SK-N-SH (cell line): ENCODE results near the gene GAGE10. TPM values are rescaled to one million over a fixed set of nuclear protein-coding genes. Genes with fewer than 3 reads are reported as not detected.

Experiments
- CTCF ChIA-PET: fragments of 300-600, 350-600 bp; formaldehyde crosslinking; extraction: SDS; loops from one replicate; lab custom pipeline; 2021; lab: Yijun Ruan, JAX
- POLR2A ChIA-PET: fragments of 350-600 bp; sonication (Branson Sonifier 250); formaldehyde crosslinking; extraction: SDS; loops from one replicate; lab custom pipeline; 2020; ENCODE audit warnings: antibody characterized with exemption, inconsistent platforms; lab: Yijun Ruan, JAX
- DNase-seq: peaks from one replicate; pipeline ENCODE4 v3.0.0; 2012
- H2AFZ ChIP-seq: fragments of 200-600 bp; sonication (generic); 2 replicates; pipeline ENCODE4 v1.8.1; 2016; ENCODE audit warnings: antibody characterized with exemption, mild to moderate bottlenecking, low read depth
- H3F3A ChIP-seq: fragments of 200-600 bp; sonication (generic); replicated peaks from 2 replicates; pipeline ENCODE3; 2016; ENCODE audit warnings: antibody characterized with exemption, mild to moderate bottlenecking; ENCODE audit not compliant: insufficient read depth
- H3K27ac ChIP-seq, 2 experiments: fragments of 200-500 bp in 1 of 2; fragments of 200-600 bp in 1 of 2; sonication (Bioruptor generic) in 1 of 2; sonication (generic), shearing (Covaris generic) in 1 of 2; 2 replicates each; pipeline versions ENCODE4 v1.5.1 to v1.6.1; 2014 to 2016; ENCODE audit warnings: low read depth in 2 of 2, inconsistent platforms in 1 of 2, low read length in 1 of 2, mild to moderate bottlenecking in 1 of 2, mixed read lengths in 1 of 2
- H3K27me3 ChIP-seq: fragments of 200-600 bp; sonication (generic), shearing (Covaris generic); 2 replicates; pipeline ENCODE4 v1.6.1; 2016; ENCODE audit warnings: mixed run types; ENCODE audit not compliant: insufficient read depth
- H3K36me3 ChIP-seq, 2 experiments: fragments of 200-500 bp in 1 of 2; fragments of 200-600 bp in 1 of 2; sonication (Bioruptor generic) in 1 of 2; sonication (generic) in 1 of 2; replicated peaks in 1 of 2; 2 replicates each; pipeline versions ENCODE3 to v1.5.1; 2014 to 2016; ENCODE audit warnings: low read length in 1 of 2, mild to moderate bottlenecking in 1 of 2; ENCODE audit not compliant: insufficient read depth in 2 of 2, control insufficient read depth in 1 of 2
- H3K4me1 ChIP-seq, 2 experiments: fragments of 200-500 bp in 1 of 2; fragments of 200-600 bp in 1 of 2; sonication (Bioruptor generic) in 1 of 2; sonication (generic), shearing (Covaris generic) in 1 of 2; 2 replicates each; pipeline versions ENCODE4 v1.5.1 to v1.6.1; 2014 to 2016; ENCODE audit warnings: low read depth in 1 of 2, low read length in 1 of 2, mixed run types in 1 of 2; ENCODE audit not compliant: insufficient read depth in 2 of 2, control insufficient read depth in 1 of 2
- H3K4me2 ChIP-seq: fragments of 200-600 bp; sonication (generic), shearing (Covaris generic); 2 replicates; pipeline ENCODE4 v1.6.1; 2017; ENCODE audit warnings: mixed run types
- H3K4me3 ChIP-seq, 2 experiments: fragments of 200-500 bp in 1 of 2; fragments of 200-600 bp in 1 of 2; sonication (Bioruptor generic) in 1 of 2; sonication (generic), shearing (Covaris generic) in 1 of 2; 2 replicates each; pipeline versions ENCODE4 v1.5.1 to v1.8.1; 2014 to 2016; ENCODE audit warnings: low read depth in 2 of 2, inconsistent platforms in 1 of 2, low read length in 1 of 2, mild to moderate bottlenecking in 1 of 2, mixed read lengths in 1 of 2, moderate library complexity in 1 of 2
- H3K79me2 ChIP-seq: fragments of 200-600 bp; sonication (generic); 2 replicates; pipeline ENCODE4 v1.8.1; 2017; ENCODE audit warnings: mild to moderate bottlenecking; ENCODE audit not compliant: insufficient read depth
- H3K9ac ChIP-seq: fragments of 200-600 bp; sonication (generic); 2 replicates; pipeline ENCODE4 v1.6.1; 2017; ENCODE audit warnings: mixed run types
- H3K9me2 ChIP-seq: fragments of 200-600 bp; sonication (generic); 2 replicates; pipeline ENCODE4 v1.6.1; 2017; ENCODE audit warnings: mixed run types
- H3K9me3 ChIP-seq: fragments of 200-600 bp; sonication (generic); 2 replicates; pipeline ENCODE4 v1.6.1; 2017; ENCODE audit warnings: mixed run types, mild to moderate bottlenecking, moderate library complexity
- H4K20me1 ChIP-seq: fragments of 200-600 bp; sonication (generic); 2 replicates; pipeline ENCODE4 v1.6.1; 2017; ENCODE audit warnings: mild to moderate bottlenecking, mixed run types; ENCODE audit not compliant: insufficient read depth
- ELF1 ChIP-seq: IDR thresholded peaks from 2 replicates; pipeline ENCODE4 v1.4.0; 2012
- EP300 ChIP-seq, 2 experiments: IDR thresholded peaks; 2 replicates each; pipeline versions ENCODE4 v1.4.0 to v1.6.1; 2012; ENCODE audit warnings: borderline replicate concordance in 1 of 2, low read depth in 1 of 2, low read length in 1 of 2
- GABPA ChIP-seq: IDR thresholded peaks from 2 replicates; pipeline ENCODE4 v1.4.0; 2012; ENCODE audit warnings: low read depth, mild to moderate bottlenecking
- IRF3 ChIP-seq: fragments of 150-350 bp; IDR thresholded peaks from 2 replicates; pipeline ENCODE4 v1.6.1; 2016; ENCODE audit warnings: mild to moderate bottlenecking, low read depth, low read length
- JUND ChIP-seq: IDR thresholded peaks from 2 replicates; pipeline ENCODE4 v1.4.0; 2012
- MEF2A ChIP-seq: IDR thresholded peaks from 2 replicates; pipeline ENCODE4 v1.4.0; 2012; ENCODE audit warnings: low read depth, borderline replicate concordance
- MXI1 ChIP-seq: IDR thresholded peaks from 2 replicates; pipeline ENCODE4 v1.6.1; 2012; ENCODE audit warnings: mild to moderate bottlenecking, low read depth, low read length, improper control_type of control experiment
- RCOR1 ChIP-seq: fragments of 150-350 bp; IDR thresholded peaks from 2 replicates; pipeline ENCODE4 v1.6.1; 2017; ENCODE audit warnings: antibody characterized with exemption, low read length
- RFX5 ChIP-seq: IDR thresholded peaks from 2 replicates; pipeline ENCODE4 v1.6.1; 2012; ENCODE audit warnings: mild to moderate bottlenecking, improper control_type of control experiment, low read length
- SIN3A ChIP-seq: IDR thresholded peaks from 2 replicates; pipeline ENCODE4 v1.6.1; 2012; ENCODE audit warnings: low read depth, mild to moderate bottlenecking, low read length, moderate library complexity, borderline replicate concordance
- SMC3 ChIP-seq: IDR thresholded peaks from 2 replicates; pipeline ENCODE4 v1.6.1; 2012; ENCODE audit warnings: low read depth, low read length, improper control_type of control experiment
- TAF1 ChIP-seq: IDR thresholded peaks from 2 replicates; pipeline ENCODE4 v1.6.1; 2012; ENCODE audit warnings: low read depth, mild to moderate bottlenecking, low read length, moderate library complexity, borderline replicate concordance
- TCF12 ChIP-seq: IDR thresholded peaks from 2 replicates; pipeline ENCODE4 v1.4.0; 2012
- TEAD4 ChIP-seq: IDR thresholded peaks from 2 replicates; pipeline ENCODE4 v1.4.0; 2012; ENCODE audit warnings: mild to moderate bottlenecking, borderline replicate concordance; ENCODE audit not compliant: insufficient read depth
- YY1 ChIP-seq: IDR thresholded peaks from 2 replicates; pipeline ENCODE4 v1.4.0; 2012; ENCODE audit warnings: low read depth, mild to moderate bottlenecking
- ZBTB33 ChIP-seq: IDR thresholded peaks from 2 replicates; pipeline ENCODE4 v1.4.0; 2012; ENCODE audit warnings: low read depth, borderline replicate concordance
- WGBS: methylation state at CpG from one replicate; pipeline ENCODE4 v1.1.6; 2017; ENCODE audit warnings: low lambda C conversion rate; 5-methylcytosine and 5-hydroxymethylcytosine counted together
- polyA plus RNA-seq, 3 experiments: library from polyadenylated mRNA; depleted of rRNA; stranded (reverse); fragments of >200 nt; gene quantifications; 2 replicates each; pipeline ENCODE4 v1.2.3, GENCODE V29; 2012
- TF ChIP-seq, protein P1 (sequence below): IDR thresholded peaks from 2 replicates; pipeline ENCODE4 v1.4.0; 2012; ENCODE audit warnings: low read depth, borderline replicate concordance
- TF ChIP-seq, protein P2 (sequence below): IDR thresholded peaks from 2 replicates; pipeline ENCODE4 v1.6.1; 2012; ENCODE audit warnings: mild to moderate bottlenecking, low read depth, low read length, moderate library complexity

The GAGE10 gene
- polyA plus RNA-seq, 1 of the 3 experiments (the other 2 are of a cell fraction): not detected

DNA sequence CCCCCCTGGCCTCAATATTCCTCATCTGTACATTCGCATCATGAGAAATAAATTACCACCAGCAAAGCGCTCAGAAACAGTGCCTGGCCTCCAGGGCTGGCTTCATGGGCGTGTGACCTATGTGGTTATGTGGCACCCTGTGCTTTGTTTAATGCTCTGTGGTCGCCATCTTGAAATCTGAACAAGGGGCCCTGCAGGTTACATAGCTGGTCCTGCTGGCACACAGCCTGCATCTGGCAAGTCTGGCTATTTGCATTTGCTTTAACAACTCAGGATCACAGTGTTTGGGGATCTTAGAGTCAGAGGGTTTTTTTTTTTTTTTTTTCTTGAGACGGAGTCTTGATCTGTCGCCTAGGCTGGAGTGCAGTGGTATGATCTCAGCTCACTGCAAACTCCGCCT is 48.8 kb upstream of the GAGE10 start:
- POLR2A ChIA-PET: no interaction called here
- CTCF ChIA-PET: no interaction called here
- Histone ChIP-seq H3K4me3 (no peak overlapping the region), H3K9me2 (no peaks in the 10 kb centered on the region), H3K9me3 (no peaks in the 10 kb centered on the region), H3K9ac (no peak overlapping the region), H3F3A (no peaks in the 10 kb centered on the region), H3K27ac (no peak overlapping the region), H3K79me2 (no peaks in the 10 kb centered on the region), H3K27me3 (peaks cover 6% of the 10 kb centered on the region; the same call in 1 of the 2 replicates), H4K20me1 (no peaks in the 10 kb centered on the region), H3K4me2 (no peak overlapping the region), H2AFZ (no peak overlapping the region), H3K4me1 (no peaks in the 10 kb centered on the region), H3K36me3 (no peaks in the 10 kb centered on the region)
- 48% methylated on average over 6 of the region's 7 CpGs for WGBS
- DNase-seq: no peak
- TF ChIP-seq SMC3 (no peak), TEAD4 (no peak), TAF1 (no peak), ZBTB33 (no peak), RCOR1 (no peak), MEF2A (no peak), JUND (no peak), YY1 (no peak), ELF1 (no peak), EP300 (IDR thresholded peaks at IDR 0.05; ENCODE audit: borderline replicate concordance in 1 of 2, low read depth in 1 of 2, low read length in 1 of 2) (no peak), GABPA (no peak), TCF12 (no peak), SIN3A (no peak), RFX5 (no peak), MXI1 (no peak), IRF3 (no peak)
- TF ChIP-seq, protein P1, sequence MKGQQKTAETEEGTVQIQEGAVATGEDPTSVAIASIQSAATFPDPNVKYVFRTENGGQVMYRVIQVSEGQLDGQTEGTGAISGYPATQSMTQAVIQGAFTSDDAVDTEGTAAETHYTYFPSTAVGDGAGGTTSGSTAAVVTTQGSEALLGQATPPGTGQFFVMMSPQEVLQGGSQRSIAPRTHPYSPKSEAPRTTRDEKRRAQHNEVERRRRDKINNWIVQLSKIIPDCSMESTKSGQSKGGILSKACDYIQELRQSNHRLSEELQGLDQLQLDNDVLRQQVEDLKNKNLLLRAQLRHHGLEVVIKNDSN: no peak
- TF ChIP-seq, protein P2, sequence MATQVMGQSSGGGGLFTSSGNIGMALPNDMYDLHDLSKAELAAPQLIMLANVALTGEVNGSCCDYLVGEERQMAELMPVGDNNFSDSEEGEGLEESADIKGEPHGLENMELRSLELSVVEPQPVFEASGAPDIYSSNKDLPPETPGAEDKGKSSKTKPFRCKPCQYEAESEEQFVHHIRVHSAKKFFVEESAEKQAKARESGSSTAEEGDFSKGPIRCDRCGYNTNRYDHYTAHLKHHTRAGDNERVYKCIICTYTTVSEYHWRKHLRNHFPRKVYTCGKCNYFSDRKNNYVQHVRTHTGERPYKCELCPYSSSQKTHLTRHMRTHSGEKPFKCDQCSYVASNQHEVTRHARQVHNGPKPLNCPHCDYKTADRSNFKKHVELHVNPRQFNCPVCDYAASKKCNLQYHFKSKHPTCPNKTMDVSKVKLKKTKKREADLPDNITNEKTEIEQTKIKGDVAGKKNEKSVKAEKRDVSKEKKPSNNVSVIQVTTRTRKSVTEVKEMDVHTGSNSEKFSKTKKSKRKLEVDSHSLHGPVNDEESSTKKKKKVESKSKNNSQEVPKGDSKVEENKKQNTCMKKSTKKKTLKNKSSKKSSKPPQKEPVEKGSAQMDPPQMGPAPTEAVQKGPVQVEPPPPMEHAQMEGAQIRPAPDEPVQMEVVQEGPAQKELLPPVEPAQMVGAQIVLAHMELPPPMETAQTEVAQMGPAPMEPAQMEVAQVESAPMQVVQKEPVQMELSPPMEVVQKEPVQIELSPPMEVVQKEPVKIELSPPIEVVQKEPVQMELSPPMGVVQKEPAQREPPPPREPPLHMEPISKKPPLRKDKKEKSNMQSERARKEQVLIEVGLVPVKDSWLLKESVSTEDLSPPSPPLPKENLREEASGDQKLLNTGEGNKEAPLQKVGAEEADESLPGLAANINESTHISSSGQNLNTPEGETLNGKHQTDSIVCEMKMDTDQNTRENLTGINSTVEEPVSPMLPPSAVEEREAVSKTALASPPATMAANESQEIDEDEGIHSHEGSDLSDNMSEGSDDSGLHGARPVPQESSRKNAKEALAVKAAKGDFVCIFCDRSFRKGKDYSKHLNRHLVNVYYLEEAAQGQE: no peak
